ENCODE data around the gene JAKMIP1. TPM values are rescaled to one million over a fixed set of nuclear protein-coding genes. Genes with fewer than 3 reads are reported as not detected.

JAKMIP1 gene
- total RNA-seq, 1 experiment from 2014 or later = 0.21 TPM

GRCh38 chr4:6201580-6202091 is 1.3 kb upstream of the JAKMIP1 start:
- DNase-seq (ENCODE audit: low spot score) = no peak

- DNase-seq (ENCODE audit: low spot score) = no peak
These were observed 593 bp upstream of the JAKMIP1 start for GRCh38 chr4:6200922-6201362.

- no peak for DNase-seq (ENCODE audit: low spot score)
These were observed 877 bp downstream of the JAKMIP1 start for GRCh38 chr4:6199422-6199921.

DNA sequence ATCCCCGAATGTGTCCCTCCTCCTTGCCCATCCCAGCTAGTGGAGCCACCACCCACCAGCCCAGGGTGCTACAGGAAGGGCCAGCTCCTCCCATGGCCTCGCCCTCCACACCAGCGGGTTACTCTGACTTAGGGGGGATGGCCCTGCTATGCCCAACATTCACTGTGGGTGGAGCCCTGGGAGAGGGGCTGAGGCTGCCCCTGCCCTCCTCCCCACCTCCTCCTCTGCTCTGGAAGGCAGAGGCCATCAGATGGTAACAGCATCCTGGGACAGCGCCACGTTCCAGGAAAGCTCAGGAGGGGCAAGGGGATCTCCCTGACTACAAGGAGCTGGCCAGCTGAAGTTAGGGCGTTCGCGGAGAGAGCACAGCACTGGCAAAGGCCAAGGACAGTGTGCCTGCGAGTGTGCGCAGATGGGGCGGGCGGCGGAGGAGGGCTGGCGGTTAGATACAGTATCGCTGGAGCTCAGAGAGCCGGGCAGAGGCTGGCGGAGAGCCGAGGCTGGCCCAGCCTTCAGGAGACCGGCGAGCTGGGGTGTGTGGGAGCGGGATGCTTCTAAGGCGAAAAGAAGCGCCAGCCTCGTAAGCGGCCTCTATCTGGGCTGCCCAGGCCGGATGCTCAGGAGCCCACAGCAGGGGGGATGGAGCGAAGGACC is 1.5 kb downstream of the JAKMIP1 start:
- DNase-seq (ENCODE audit: low spot score) = no peak

- no peak for DNase-seq (ENCODE audit: low spot score)
These were observed 2.1 kb downstream of the JAKMIP1 start for GRCh38 chr4:6198278-6198677.

DNA sequence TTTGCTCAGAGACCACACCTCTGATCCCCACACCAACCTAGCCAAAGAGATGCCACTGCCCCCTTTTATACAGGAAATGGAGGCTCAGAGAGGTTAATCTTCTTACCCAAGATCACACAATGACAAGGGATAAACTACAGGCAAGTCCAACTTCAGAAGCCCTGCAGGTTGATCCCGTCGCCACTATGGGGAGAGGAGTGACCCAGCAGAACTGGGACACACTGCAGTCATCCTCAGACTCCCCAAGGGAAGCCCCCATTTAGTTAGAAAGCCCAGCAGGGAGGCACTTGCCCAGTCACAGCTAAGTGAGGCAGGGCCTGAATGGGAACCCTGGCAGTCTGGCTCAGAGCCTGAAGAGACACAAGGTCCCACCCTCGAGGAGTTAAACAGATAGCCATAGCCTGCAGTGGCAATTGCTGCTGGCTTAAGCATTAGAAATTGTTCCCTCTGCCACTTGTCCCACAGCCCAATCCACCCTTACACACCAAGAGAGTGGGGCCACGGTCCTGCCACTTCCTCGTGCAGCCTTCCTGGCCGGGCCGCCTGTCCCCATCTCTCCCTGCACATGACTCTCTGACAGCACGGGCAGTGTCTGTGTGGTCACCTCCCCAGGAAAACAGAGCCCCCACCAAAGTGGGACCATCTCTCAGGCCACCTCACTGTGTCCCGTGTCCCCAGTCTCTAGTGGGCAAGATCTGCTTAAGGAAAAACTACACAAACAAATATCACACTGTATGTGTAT is 2.7 kb downstream of the JAKMIP1 start:
- DNase-seq (ENCODE audit: low spot score) = no peak

GRCh38 chr4:6196871-6197270 is 3.5 kb downstream of the JAKMIP1 start:
- DNase-seq (ENCODE audit: low spot score) = no peak

DNA sequence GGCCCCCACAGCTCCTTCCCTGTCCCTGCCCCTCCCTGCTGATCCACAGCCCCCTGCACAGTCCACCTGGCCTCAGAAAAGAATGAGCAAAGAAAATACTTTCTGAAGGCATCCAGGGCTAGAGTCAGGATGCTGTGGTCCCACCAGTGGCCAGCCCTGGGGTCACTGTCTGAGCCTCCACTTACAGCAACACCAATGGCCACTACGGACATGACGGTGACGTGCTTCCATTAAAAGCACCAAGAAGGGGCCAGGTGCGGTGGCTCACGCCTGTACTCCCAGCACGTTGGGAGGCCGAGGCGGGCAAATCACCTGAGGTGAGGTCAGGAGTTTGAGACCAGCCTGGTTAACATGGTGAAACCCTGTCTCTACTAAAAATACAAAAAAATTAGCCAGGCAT is 4.0 kb downstream of the JAKMIP1 start:
- DNase-seq (ENCODE audit: low spot score) = no peak

- DNase-seq (ENCODE audit: low spot score) = no peak
These were observed 4.6 kb downstream of the JAKMIP1 start for GRCh38 chr4:6195602-6196319.

DNA sequence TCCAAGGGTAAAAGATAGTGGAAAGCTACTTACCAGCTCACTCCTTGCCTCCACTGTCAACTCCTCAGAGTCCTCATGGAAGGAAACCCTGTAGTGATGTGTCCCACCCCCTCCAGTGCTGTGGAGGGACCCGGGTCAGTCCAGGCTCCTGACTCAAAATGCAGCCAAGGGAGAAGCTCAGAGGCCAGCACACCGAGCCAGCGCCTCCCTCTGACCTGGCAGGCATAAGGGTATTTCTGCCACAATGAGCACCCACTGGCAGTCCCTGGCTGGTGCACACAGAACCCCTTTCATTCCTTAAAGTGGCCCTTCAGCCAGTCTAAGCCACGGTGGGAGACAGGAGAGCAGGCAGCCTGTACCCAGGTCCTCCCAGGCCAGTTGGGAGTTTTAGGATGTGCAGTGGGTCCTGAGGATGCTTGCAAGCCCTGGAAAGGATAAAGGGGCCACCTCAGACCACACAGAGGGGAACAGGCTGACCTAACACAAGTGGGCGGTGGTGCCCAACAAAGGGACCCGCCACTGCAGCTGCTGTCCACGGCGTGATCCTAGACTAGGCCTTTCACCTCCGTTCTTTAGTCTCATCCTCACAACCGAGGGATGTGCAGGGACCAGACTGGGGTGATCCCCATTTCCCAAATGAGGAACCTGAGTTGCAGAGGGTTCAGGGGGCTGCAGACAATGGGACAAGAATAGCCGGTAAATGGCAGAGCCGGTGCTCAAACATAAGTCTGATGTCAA is 5.7 kb downstream of the JAKMIP1 start:
- no peak for DNase-seq (ENCODE audit: low spot score)

DNA sequence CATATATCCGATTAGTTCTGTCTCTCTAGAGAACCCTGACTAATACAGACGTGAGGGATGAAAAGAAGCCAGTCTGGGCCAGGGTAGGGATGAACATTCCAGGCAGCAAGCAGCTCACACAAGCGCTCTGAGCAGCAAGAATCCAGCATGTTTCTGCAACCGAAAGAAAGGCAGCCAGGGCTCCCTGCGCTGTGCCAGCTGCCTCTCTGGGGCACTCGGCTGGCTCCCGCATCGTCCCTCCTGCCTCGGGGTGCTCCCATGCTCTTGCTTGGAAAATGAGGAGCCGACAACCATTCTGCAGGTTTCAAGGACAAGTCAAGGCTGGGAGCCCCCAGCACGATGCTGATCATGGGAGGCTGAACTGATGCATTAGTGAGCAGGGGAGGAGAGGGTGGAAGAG is 7.0 kb downstream of the JAKMIP1 start:
- DNase-seq (ENCODE audit: low spot score) = no peak

DNA sequence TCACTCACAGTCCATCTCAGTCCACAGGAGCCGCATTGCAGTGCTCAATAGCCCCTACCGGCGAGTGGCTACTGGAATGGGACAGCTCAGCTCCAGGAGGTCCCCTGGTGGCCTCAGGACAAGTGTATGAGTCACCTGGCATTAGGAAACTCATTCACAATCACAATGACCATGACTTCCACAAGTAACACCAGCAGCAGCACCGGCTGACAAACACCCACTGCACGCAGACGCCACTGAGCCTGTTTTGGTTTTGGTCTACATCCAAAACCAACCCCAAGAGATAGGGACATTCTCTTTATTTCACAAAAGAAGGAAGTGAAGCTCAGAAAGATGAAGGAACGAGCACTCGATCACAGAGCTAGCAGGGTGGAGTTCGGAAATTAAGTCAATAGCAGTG is 8.1 kb downstream of the JAKMIP1 start:
- peak; percentile 64 for DNase-seq (ENCODE audit: low spot score)

- DNase-seq (ENCODE audit: low spot score) = no peak
These were observed 8.8 kb downstream of the JAKMIP1 start for GRCh38 chr4:6191448-6192130.

- no peak for DNase-seq (ENCODE audit: low spot score)
These were observed 9.9 kb downstream of the JAKMIP1 start for GRCh38 chr4:6190486-6190885.

DNA sequence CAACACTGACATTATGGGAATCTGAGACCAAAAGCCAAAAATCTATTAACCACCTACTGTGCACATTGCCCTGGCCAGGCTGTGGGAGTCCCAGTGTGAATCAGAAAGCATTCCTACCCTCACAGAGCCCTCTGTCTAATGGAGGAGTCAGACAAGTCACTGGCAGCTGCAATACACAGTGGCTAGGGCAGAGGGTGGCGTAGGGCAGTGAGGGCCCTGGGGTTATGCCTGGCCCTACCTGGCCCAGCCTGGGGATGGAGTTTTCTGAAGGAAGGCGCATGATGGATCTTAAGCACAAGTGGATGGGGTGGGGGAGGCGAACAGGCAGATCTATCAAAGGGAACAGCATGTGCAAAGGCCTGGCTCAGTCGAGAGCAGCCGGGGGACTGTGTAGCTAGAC is 10.8 kb downstream of the JAKMIP1 start:
- no peak for DNase-seq (ENCODE audit: low spot score)

GRCh38 chr4:6188687-6189305 is 11.6 kb downstream of the JAKMIP1 start:
- no peak for DNase-seq (ENCODE audit: low spot score)

DNA sequence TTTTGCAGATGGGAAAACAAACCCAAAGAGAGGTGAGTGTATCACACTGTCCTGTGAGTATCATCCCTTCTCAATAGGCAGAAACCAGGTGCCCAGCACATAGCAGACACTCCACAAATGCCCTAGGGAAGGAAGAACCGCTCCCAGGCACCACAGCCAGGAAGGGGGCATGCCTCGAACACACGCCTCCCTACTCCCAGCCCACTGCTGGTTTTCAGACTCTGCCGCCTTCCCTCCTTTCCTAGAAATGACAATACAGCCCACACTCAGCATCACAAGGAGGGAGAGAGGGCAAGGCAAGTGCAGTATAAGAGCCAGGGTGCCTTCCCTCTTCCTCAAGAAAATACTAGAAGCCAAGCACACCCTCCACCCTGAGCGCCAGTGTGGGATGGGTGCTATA is 16.2 kb downstream of the JAKMIP1 start:
- no peak for DNase-seq (ENCODE audit: low spot score)

DNA sequence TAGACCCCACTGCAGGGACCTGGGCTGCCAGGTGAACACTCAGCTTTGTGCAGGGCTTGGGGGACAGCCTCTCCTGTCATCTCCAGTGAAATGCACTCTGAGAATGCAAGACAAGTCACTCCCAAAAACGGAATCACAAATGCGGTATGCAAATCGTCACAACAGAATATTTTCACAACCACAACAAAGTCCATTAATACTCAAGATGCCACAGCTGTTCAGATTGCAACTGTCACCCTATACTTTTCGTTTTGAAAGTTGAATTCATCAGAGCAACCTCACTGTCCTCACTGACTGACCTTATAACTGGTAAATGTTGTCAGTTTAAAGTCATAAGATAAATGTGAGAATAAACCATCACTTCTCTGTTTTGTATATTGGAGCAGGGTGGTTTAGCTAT is 16.6 kb downstream of the JAKMIP1 start:
- DNase-seq (ENCODE audit: low spot score) = no peak

DNA sequence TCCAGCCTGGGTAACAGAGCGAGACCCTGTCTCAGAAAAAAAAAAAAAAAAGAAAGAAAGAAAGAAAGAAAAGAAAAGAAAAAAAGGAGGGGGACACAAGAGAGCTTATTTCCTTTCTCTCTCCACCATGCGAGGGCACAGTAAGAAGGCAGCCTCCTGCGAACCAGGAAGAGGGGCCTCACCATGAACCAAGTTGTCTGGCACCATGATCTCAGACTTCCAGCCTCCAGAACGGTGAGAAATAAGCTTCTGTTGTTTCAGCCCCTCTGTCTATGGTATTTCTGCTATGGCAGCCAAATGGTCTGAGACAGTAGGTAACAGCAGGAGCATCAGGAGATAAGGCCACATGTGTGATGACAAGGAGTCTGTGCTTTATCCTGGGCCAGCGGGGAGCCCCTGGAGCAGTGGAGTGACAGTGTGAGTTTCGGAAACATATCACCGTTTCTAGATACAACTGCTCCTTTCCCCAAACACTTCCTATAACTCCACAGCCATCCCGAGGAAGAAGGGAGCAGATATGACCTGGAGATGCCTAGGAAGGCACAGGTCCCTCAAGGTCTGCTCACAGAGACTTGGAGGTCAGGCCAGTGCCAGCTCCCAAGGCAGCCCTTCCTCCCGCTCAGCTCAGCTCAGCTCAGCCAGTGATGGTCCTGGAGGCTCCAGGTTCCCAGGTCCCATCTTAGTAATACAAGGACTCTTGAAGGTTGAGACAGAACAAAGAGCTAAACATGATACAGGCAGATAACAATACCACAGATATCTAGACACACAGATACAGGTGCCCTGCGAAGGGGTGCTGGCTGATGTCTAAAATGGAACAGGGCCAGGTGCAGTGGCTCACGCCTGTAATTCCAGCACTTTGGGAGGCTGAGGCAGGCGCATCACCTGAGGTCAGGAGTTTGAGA is 17.7 kb downstream of the JAKMIP1 start:
- no peak for DNase-seq (ENCODE audit: low spot score)

All from H4 (cell line).